Hepatocyte (in vitro differentiated cells): ENCODE data around the gene GRB14. TPM values are rescaled to one million over a fixed set of nuclear protein-coding genes. Genes with fewer than 3 reads are reported as not detected.

Experiments
- DNase-seq: peaks from one replicate; pipeline ENCODE4 v3.0.0-alpha.2; 2016; ENCODE audit warnings: low spot score
- H2AFZ ChIP-seq: fragments of 200-600 bp; sonication (generic); 2 replicates; pipeline ENCODE4 v1.6.0; 2016; ENCODE audit warnings: antibody characterized with exemption, mild to moderate bottlenecking
- H3K27ac ChIP-seq: fragments of 200-600 bp; sonication (generic); 2 replicates; pipeline ENCODE4 v1.5.1; 2016; ENCODE audit warnings: mild to moderate bottlenecking
- H3K27me3 ChIP-seq: fragments of 200-600 bp; sonication (generic); 2 replicates; pipeline ENCODE4 v1.6.1; 2016
- H3K36me3 ChIP-seq: fragments of 200-600 bp; sonication (generic); replicated peaks from 2 replicates; pipeline ENCODE4 v1.5.1; 2016; ENCODE audit warnings: low read depth; ENCODE audit not compliant: insufficient read depth
- H3K4me1 ChIP-seq: fragments of 200-600 bp; sonication (generic); 2 replicates; pipeline ENCODE4 v1.5.1; 2016; ENCODE audit warnings: mild to moderate bottlenecking, moderate library complexity; ENCODE audit not compliant: insufficient read depth
- H3K4me2 ChIP-seq: fragments of 200-600 bp; sonication (generic); 2 replicates; pipeline ENCODE4 v1.6.0; 2016
- H3K4me3 ChIP-seq: fragments of 200-600 bp; sonication (generic); 2 replicates; pipeline ENCODE4 v1.5.1; 2016; ENCODE audit warnings: mild to moderate bottlenecking
- H3K79me2 ChIP-seq: fragments of 200-600 bp; sonication (generic); 2 replicates; pipeline ENCODE4 v1.6.0; 2017; ENCODE audit warnings: mild to moderate bottlenecking
- H3K9me2 ChIP-seq: fragments of 200-600 bp; sonication (generic); replicated peaks from 2 replicates; pipeline ENCODE4 v1.6.0; 2017; ENCODE audit warnings: mild to moderate bottlenecking; ENCODE audit not compliant: insufficient read depth
- H3K9me3 ChIP-seq: fragments of 200-600 bp; sonication (generic); 2 replicates; pipeline ENCODE4 v1.5.1; 2016; ENCODE audit warnings: low read depth, mild to moderate bottlenecking
- H4K20me1 ChIP-seq: fragments of 200-600 bp; sonication (generic); 2 replicates; pipeline ENCODE4 v1.6.0; 2016; ENCODE audit warnings: mild to moderate bottlenecking; ENCODE audit not compliant: insufficient read depth, poor library complexity, severe bottlenecking
- CTCF ChIP-seq: fragments of 200-600 bp; sonication (generic); IDR thresholded peaks from 2 replicates; pipeline ENCODE4 v1.5.1; 2016; ENCODE audit warnings: antibody characterized with exemption, mild to moderate bottlenecking; ENCODE audit not compliant: poor library complexity
- EZH2 ChIP-seq: fragments of 200-600 bp; sonication (generic); IDR thresholded peaks from 2 replicates; pipeline ENCODE4 v1.6.1; 2016; ENCODE audit warnings: antibody characterized with exemption, mild to moderate bottlenecking, borderline replicate concordance
- EZH2phosphoT487 ChIP-seq: fragments of 200-600 bp; sonication (generic); IDR thresholded peaks from one replicate; pipeline ENCODE4 v1.6.1; 2018; ENCODE audit warnings: antibody characterized with exemption, mild to moderate bottlenecking, low read depth, moderate library complexity; ENCODE audit not compliant: unreplicated experiment, severe bottlenecking
- WGBS: methylation state at CpG from one replicate; pipeline ENCODE4 v1.1.6; 2016; ENCODE audit warnings: low lambda C conversion rate; ENCODE audit errors: missing lambda C conversion rate; 5-methylcytosine and 5-hydroxymethylcytosine counted together
- polyA plus RNA-seq: library from polyadenylated mRNA; unstranded; fragments of >200 nt; fragmentation: Nextera tagmentation; extraction: Ambion mirVana; gene quantifications from 2 replicates; pipeline ENCODE4 v1.2.1, GENCODE V29; 2016
- total RNA-seq: library from RNA; depleted of rRNA; stranded (reverse); fragments of >200 nt; gene quantifications from 2 replicates; pipeline ENCODE4 v1.2.3, GENCODE V29; 2014

GRB14 gene
- total and polyA plus RNA-seq, 2 experiments from 2014 or later, result 4.2 to 4.5 TPM

- no peaks in the 10 kb centered on the region for H3K79me2 ChIP-seq
- WGBS, result 90% methylated on average over 3 of the region's 3 CpGs
- DNase-seq, result no peak
- no peaks in the 10 kb centered on the region for H3K4me1 ChIP-seq
- H3K9me2 ChIP-seq, result no peaks in the 10 kb centered on the region
- H4K20me1 ChIP-seq, result no peaks in the 10 kb centered on the region
- no peak overlapping the region for H3K27ac ChIP-seq
- no peak for TF ChIP-seq EZH2
- no peak for TF ChIP-seq CTCF
- no peak for TF ChIP-seq EZH2phosphoT487
- no peaks in the 10 kb centered on the region for H3K9me3 ChIP-seq
- no peaks in the 10 kb centered on the region for H3K36me3 ChIP-seq
- no peaks in the 10 kb centered on the region for H3K27me3 ChIP-seq
- H3K4me3 ChIP-seq, result no peak overlapping the region
- no peak overlapping the region for H2AFZ ChIP-seq
- no peak overlapping the region for H3K4me2 ChIP-seq
These were observed 40.2 kb downstream of the GRB14 start for GRCh38 chr2:164581050-164581449.

GRCh38 chr2:164574931-164575330 lies 46.4 kb downstream of the GRB14 start:
- no peaks in the 10 kb centered on the region for H3K36me3 ChIP-seq
- WGBS, result 77% methylated on average over 1 of the region's 1 CpG
- no peaks in the 10 kb centered on the region for H3K27me3 ChIP-seq
- H4K20me1 ChIP-seq, result no peaks in the 10 kb centered on the region
- no peaks in the 10 kb centered on the region for H3K9me2 ChIP-seq
- no peak overlapping the region for H2AFZ ChIP-seq
- DNase-seq, result no peak
- H3K4me3 ChIP-seq, result no peak overlapping the region
- H3K9me3 ChIP-seq, result no peaks in the 10 kb centered on the region
- H3K79me2 ChIP-seq, result no peaks in the 10 kb centered on the region
- no peak for TF ChIP-seq EZH2
- TF ChIP-seq CTCF, result peak; percentile 8
- TF ChIP-seq EZH2phosphoT487, result no peak
- no peak overlapping the region for H3K4me2 ChIP-seq
- H3K27ac ChIP-seq, result no peak overlapping the region
- H3K4me1 ChIP-seq, result no peaks in the 10 kb centered on the region

GRCh38 chr2:164570475-164570874 lies 50.8 kb downstream of the GRB14 start:
- Histone ChIP-seq H3K4me1 (no peaks in the 10 kb centered on the region), H4K20me1 (no peaks in the 10 kb centered on the region), H2AFZ (no peak overlapping the region), H3K27ac (no peak overlapping the region), H3K36me3 (no peaks in the 10 kb centered on the region), H3K4me2 (no peak overlapping the region), H3K27me3 (no peaks in the 10 kb centered on the region), H3K9me2 (no peaks in the 10 kb centered on the region), H3K9me3 (no peaks in the 10 kb centered on the region), H3K4me3 (no peak overlapping the region), H3K79me2 (no peaks in the 10 kb centered on the region)
- no peak for TF ChIP-seq CTCF
- TF ChIP-seq EZH2, result no peak
- no peak for TF ChIP-seq EZH2phosphoT487
- no peak for DNase-seq
- 80% methylated on average over 2 of the region's 2 CpGs for WGBS

- Histone ChIP-seq H4K20me1 (no peaks in the 10 kb centered on the region), H3K4me2 (no peak overlapping the region), H2AFZ (no peak overlapping the region), H3K9me2 (no peaks in the 10 kb centered on the region), H3K27me3 (no peaks in the 10 kb centered on the region), H3K9me3 (no peaks in the 10 kb centered on the region), H3K4me1 (no peaks in the 10 kb centered on the region), H3K79me2 (no peaks in the 10 kb centered on the region), H3K27ac (no peak overlapping the region), H3K36me3 (no peaks in the 10 kb centered on the region), H3K4me3 (no peak overlapping the region)
- TF ChIP-seq EZH2phosphoT487 (no peak), EZH2 (no peak), CTCF (no peak)
- WGBS, result 90% methylated on average over 4 of the region's 4 CpGs
- DNase-seq, result no peak
These were observed 51.9 kb downstream of the GRB14 start for GRCh38 chr2:164569378-164569777.
